GM12801 (cell line): ENCODE results near the gene R3HCC1L.

Experiments used
- CTCF ChIP-seq: IDR thresholded peaks from one replicate; pipeline ENCODE4 v1.5.1; 2011; ENCODE audit warnings: control low read depth; ENCODE audit not compliant: insufficient read length; ENCODE audit errors: extremely low read depth

R3HCC1L gene

GRCh38 chr10:98287321-98287720 is 152.9 kb downstream of the R3HCC1L start:
- TF ChIP-seq CTCF: no peak

- TF ChIP-seq CTCF: no peak
Measured at GRCh38 chr10:98289802-98290209, 155.3 kb downstream of the R3HCC1L start.

GRCh38 chr10:98292971-98293370 is 158.5 kb downstream of the R3HCC1L start:
- TF ChIP-seq CTCF: no peak

- TF ChIP-seq CTCF: no peak
Measured at GRCh38 chr10:98293550-98294269, 159.3 kb downstream of the R3HCC1L start.

- no peak for TF ChIP-seq CTCF
Measured at GRCh38 chr10:98294270-98294627, 159.8 kb downstream of the R3HCC1L start.
